HAP-1 (cell line): ENCODE data around the gene CCDC146.

Source experiments
- DNase-seq, 2 experiments: peaks; one replicate each; pipeline ENCODE4 v3.0.0-alpha.2; 2016 to 2020; ENCODE audit warnings: low spot score in 2 of 2
- H3K27me3 ChIP-seq: fragments of 250-450 bp; sonication (Bioruptor Pico); 2 replicates; pipeline ENCODE4 v1.5.1; 2020; ENCODE audit warnings: low read depth, mild to moderate bottlenecking, moderate library complexity
- H3K36me3 ChIP-seq: fragments of 250-450 bp; sonication (Bioruptor Pico); replicated peaks from 2 replicates; pipeline ENCODE4 v1.5.1; 2020; ENCODE audit warnings: mild to moderate bottlenecking
- H3K4me1 ChIP-seq: fragments of 250-450 bp; sonication (Bioruptor Pico); 2 replicates; pipeline ENCODE4 v1.5.1; 2020; ENCODE audit warnings: mild to moderate bottlenecking
- H3K4me3 ChIP-seq: fragments of 250-450 bp; sonication (Bioruptor Pico); 2 replicates; pipeline ENCODE4 v1.5.1; 2020; ENCODE audit warnings: mild to moderate bottlenecking, moderate library complexity
- H3K9me3 ChIP-seq: fragments of 250-450 bp; sonication (Bioruptor Pico); 2 replicates; pipeline ENCODE4 v1.5.1; 2020; ENCODE audit warnings: mild to moderate bottlenecking, moderate library complexity
- in situ Hi-C: fragments of 300-500 bp; cut with MboI; formaldehyde crosslinking; loops from 3 replicates; pipeline ENCODE4 v1.14.3; 2020; ENCODE audit warnings: low sequenced_read_pairs, inconsistent platforms, mixed read lengths

CCDC146 gene

GRCh38 chr7:77282897-77283296 is 160.5 kb downstream of the CCDC146 start:
- DNase-seq = no peak
- no peaks in the 10 kb centered on the region for H3K36me3 ChIP-seq
- no peak overlapping the region for H3K4me3 ChIP-seq
- no peaks in the 10 kb centered on the region; the same call in 1 of the 2 replicates for H3K27me3 ChIP-seq
- H3K9me3 ChIP-seq = no peaks in the 10 kb centered on the region
- no peaks in the 10 kb centered on the region; the same call in 1 of the 2 replicates for H3K4me1 ChIP-seq
- in situ Hi-C loops = no loop called here

- no peaks in the 10 kb centered on the region; the same call in 1 of the 2 replicates for H3K27me3 ChIP-seq
- H3K36me3 ChIP-seq = no peaks in the 10 kb centered on the region
- DNase-seq = no peak
- no peaks in the 10 kb centered on the region for H3K9me3 ChIP-seq
- in situ Hi-C loops = no loop called here
- H3K4me1 ChIP-seq = no peaks in the 10 kb centered on the region
- no peak overlapping the region for H3K4me3 ChIP-seq
These were observed 161.6 kb downstream of the CCDC146 start for GRCh38 chr7:77284005-77284404.

- in situ Hi-C loops = no loop called here
- Histone ChIP-seq H3K9me3 (no peaks in the 10 kb centered on the region), H3K4me1 (no peaks in the 10 kb centered on the region), H3K4me3 (no peak overlapping the region), H3K36me3 (no peaks in the 10 kb centered on the region), H3K27me3 (no peaks in the 10 kb centered on the region; the same call in 1 of the 2 replicates)
- no peak for DNase-seq
These were observed 162.2 kb downstream of the CCDC146 start for GRCh38 chr7:77284616-77285015.

- Histone ChIP-seq H3K4me1 (no peaks in the 10 kb centered on the region), H3K9me3 (no peaks in the 10 kb centered on the region), H3K36me3 (no peaks in the 10 kb centered on the region), H3K27me3 (no peaks in the 10 kb centered on the region; the same call in 1 of the 2 replicates), H3K4me3 (no peak overlapping the region)
- no peak for DNase-seq
- in situ Hi-C loops = no loop called here
These were observed 166.4 kb downstream of the CCDC146 start for GRCh38 chr7:77288676-77289320.

- no peaks in the 10 kb centered on the region for H3K36me3 ChIP-seq
- no peak for DNase-seq
- H3K27me3 ChIP-seq = no peaks in the 10 kb centered on the region; the same call in 1 of the 2 replicates
- no peaks in the 10 kb centered on the region for H3K9me3 ChIP-seq
- no peak overlapping the region for H3K4me3 ChIP-seq
- H3K4me1 ChIP-seq = no peaks in the 10 kb centered on the region
- in situ Hi-C loops = no loop called here
These were observed 167.0 kb downstream of the CCDC146 start for GRCh38 chr7:77289387-77289786.

- no peaks in the 10 kb centered on the region for H3K9me3 ChIP-seq
- in situ Hi-C loops = no loop called here
- H3K36me3 ChIP-seq = no peaks in the 10 kb centered on the region
- H3K4me1 ChIP-seq = no peaks in the 10 kb centered on the region
- no peaks in the 10 kb centered on the region; the same call in 1 of the 2 replicates for H3K27me3 ChIP-seq
- H3K4me3 ChIP-seq = no peak overlapping the region
- no peak for DNase-seq
These were observed 168.0 kb downstream of the CCDC146 start for GRCh38 chr7:77290425-77290824.

- H3K27me3 ChIP-seq = no peaks in the 10 kb centered on the region
- in situ Hi-C loops = no loop called here
- no peaks in the 10 kb centered on the region for H3K4me1 ChIP-seq
- no peak overlapping the region for H3K4me3 ChIP-seq
- no peak for DNase-seq
- no peaks in the 10 kb centered on the region for H3K36me3 ChIP-seq
- no peaks in the 10 kb centered on the region for H3K9me3 ChIP-seq
These were observed 170.6 kb downstream of the CCDC146 start for GRCh38 chr7:77293046-77293445.

- Histone ChIP-seq H3K36me3 (no peaks in the 10 kb centered on the region), H3K4me3 (no peak overlapping the region), H3K4me1 (no peaks in the 10 kb centered on the region), H3K9me3 (no peaks in the 10 kb centered on the region), H3K27me3 (no peaks in the 10 kb centered on the region)
- in situ Hi-C loops = no loop called here
- DNase-seq = no peak
These were observed 173.1 kb downstream of the CCDC146 start for GRCh38 chr7:77295549-77295948.

GRCh38 chr7:77306231-77307067 is 184.0 kb downstream of the CCDC146 start:
- Histone ChIP-seq H3K4me1 (peaks cover 7% of the 10 kb centered on the region; the same call in 1 of the 2 replicates), H3K9me3 (no peaks in the 10 kb centered on the region), H3K27me3 (no peaks in the 10 kb centered on the region), H3K4me3 (no peak overlapping the region), H3K36me3 (no peaks in the 10 kb centered on the region)
- in situ Hi-C loops = no loop called here
- DNase-seq = no peak

- Histone ChIP-seq H3K4me3 (no peak overlapping the region), H3K36me3 (no peaks in the 10 kb centered on the region), H3K9me3 (no peaks in the 10 kb centered on the region), H3K27me3 (no peaks in the 10 kb centered on the region), H3K4me1 (peaks cover 7% of the 10 kb centered on the region; the same call in 1 of the 2 replicates)
- DNase-seq = no peak
- in situ Hi-C loops = no loop called here
These were observed 186.4 kb downstream of the CCDC146 start for GRCh38 chr7:77308792-77309191.

- in situ Hi-C loops = no loop called here
- Histone ChIP-seq H3K4me1 (peaks cover 7% of the 10 kb centered on the region; the same call in 1 of the 2 replicates), H3K27me3 (no peaks in the 10 kb centered on the region), H3K36me3 (no peaks in the 10 kb centered on the region), H3K9me3 (no peaks in the 10 kb centered on the region), H3K4me3 (no peak overlapping the region)
- no peak for DNase-seq
These were observed 187.4 kb downstream of the CCDC146 start for GRCh38 chr7:77309714-77310220.

GRCh38 chr7:77310982-77311381 is 188.6 kb downstream of the CCDC146 start:
- no peak overlapping the region for H3K4me3 ChIP-seq
- H3K36me3 ChIP-seq = no peaks in the 10 kb centered on the region
- in situ Hi-C loops = no loop called here
- DNase-seq = no peak
- no peaks in the 10 kb centered on the region for H3K27me3 ChIP-seq
- peaks cover 7% of the 10 kb centered on the region; the same call in 1 of the 2 replicates for H3K4me1 ChIP-seq
- no peaks in the 10 kb centered on the region for H3K9me3 ChIP-seq

- Histone ChIP-seq H3K36me3 (no peaks in the 10 kb centered on the region), H3K4me3 (no peak overlapping the region), H3K9me3 (no peaks in the 10 kb centered on the region), H3K27me3 (no peaks in the 10 kb centered on the region), H3K4me1 (peaks cover 7% of the 10 kb centered on the region; the same call in 1 of the 2 replicates)
- no peak for DNase-seq
- in situ Hi-C loops = no loop called here
These were observed 190.7 kb downstream of the CCDC146 start for GRCh38 chr7:77313085-77313484.
